ENCODE data around the gene ADAMTSL1.

- TF ChIP-seq POLR2A (conservative IDR thresholded peaks at IDR 0.05) (no peak), BHLHE40 (IDR thresholded peaks at IDR 0.05; ENCODE audit: low read length) (no peak), POLR2AphosphoS5 (IDR thresholded peaks at IDR 0.05; ENCODE audit: control insufficient read depth, insufficient read depth, low read depth, low read length) (no peak), NFYB (IDR thresholded peaks at IDR 0.05; ENCODE audit: extremely low read depth, insufficient read length) (no peak)
Observed at GRCh38 chr9:18889550-18889949, 415.6 kb downstream of the ADAMTSL1 start.

Measured in K562 (cell line).